Thyroid gland (tissue), 4 donors: ENCODE measurements around the gene ZNF860. TPM values are rescaled to one million over a fixed set of nuclear protein-coding genes. Genes with fewer than 3 reads are reported as not detected.

Experiments used
- DNase-seq, 2 donors: peaks; one replicate each; pipeline ENCODE4 v3.0.0-alpha.2; 2019
- H3K27ac ChIP-seq, 3 donors: fragments of 200-600 bp; sonication (generic); 1 replicate in 2 of 3; 2 replicates in 1 of 3; pipeline ENCODE4 v1.5.1; 2016 to 2019; ENCODE audit warnings: mild to moderate bottlenecking in 1 of 3, moderate library complexity in 1 of 3
- H3K27me3 ChIP-seq: fragments of 200-600 bp; sonication (generic); one replicate; pipeline ENCODE4 v1.5.1; 2019
- H3K36me3 ChIP-seq, 2 donors: fragments of 200-600 bp; sonication (generic); one replicate each; pipeline ENCODE4 v1.5.1; 2016 to 2019
- H3K4me1 ChIP-seq, 2 donors: fragments of 200-600 bp; sonication (generic); one replicate each; pipeline ENCODE4 v1.5.1; 2017 to 2019
- H3K4me3 ChIP-seq, 3 donors: fragments of 200-600 bp; sonication (generic); replicated peaks in 1 of 3; 1 replicate in 2 of 3; 2 replicates in 1 of 3; pipeline ENCODE4 v1.5.1; 2016; ENCODE audit warnings: mild to moderate bottlenecking in 1 of 3
- H3K9me3 ChIP-seq: fragments of 200-600 bp; sonication (generic); one replicate; pipeline ENCODE4 v1.5.1; 2017
- CTCF ChIP-seq, 6 experiments: fragments of 200-600 bp in 3 of 6; fragments of 450-650 bp in 3 of 6; sonication (generic) in 3 of 6; IDR thresholded peaks; one replicate each; pipeline ENCODE4 v1.5.1; 2016 to 2019; ENCODE audit warnings: antibody characterized with exemption in 6 of 6, mild to moderate bottlenecking in 2 of 6, inconsistent platforms in 1 of 6, moderate library complexity in 1 of 6
- POLR2A ChIP-seq, 2 donors: fragments of 450-650 bp; IDR thresholded peaks; one replicate each; pipeline ENCODE4 v1.6.1; 2017; ENCODE audit warnings: antibody characterized with exemption in 2 of 2, mild to moderate bottlenecking in 2 of 2, moderate library complexity in 1 of 2
- WGBS, 2 donors: methylation state at CpG; one replicate each; pipeline ENCODE4 v1.1.5; 2017; 5-methylcytosine and 5-hydroxymethylcytosine counted together
- intact Hi-C: fragments of 100-400 bp; cut with DNase I; formaldehyde crosslinking; loops from one replicate; pipeline ENCODE4 v1.15.1; 2023
- small RNA-seq: library from RNA; depleted of rRNA; stranded (forward); fragments of <200 nt; gene quantifications from one replicate; pipeline ENCODE3, GENCODE V24; 2016
- total RNA-seq, 4 donors: library from RNA; depleted of rRNA; stranded (reverse); fragments of >200 nt; gene quantifications; one replicate each; pipeline ENCODE4 v1.2.3, GENCODE V29; 2016

ZNF860 gene
- total RNA-seq, 4 donors from 2014 or later = 0.67 to 1.6 (median 1.4) TPM

- intact Hi-C loops = loop anchor here (5.0 kb wide), 1 partner anchor 121 kb away; no protein-coding TSS in a partner anchor
- peaks cover 7 to 16% of the 10 kb centered on the region in 2 donors for H3K4me1 ChIP-seq
- WGBS, 2 donors = 76 to 83% methylated on average over 3 of the region's 3 CpGs
- no peak overlapping the region for H3K27ac ChIP-seq
- DNase-seq = no peak
- H3K4me3 ChIP-seq = no peak overlapping the region
- no peaks in the 10 kb centered on the region for H3K9me3 ChIP-seq
- H3K36me3 ChIP-seq = no peaks in the 10 kb centered on the region
- TF ChIP-seq CTCF (IDR thresholded peaks at IDR 0.05) (no peak), POLR2A (IDR thresholded peaks at IDR 0.05) (no peak)
- H3K27me3 ChIP-seq = no peaks in the 10 kb centered on the region
Observed at GRCh38 chr3:32021748-32022147, 40.2 kb downstream of the ZNF860 start.

- TF ChIP-seq CTCF (IDR thresholded peaks at IDR 0.05) (no peak), POLR2A (IDR thresholded peaks at IDR 0.05) (no peak)
- 88 to 97% methylated on average over 2 of the region's 2 CpGs for WGBS, 2 donors
Observed at GRCh38 chr3:32022947-32023346, 41.4 kb downstream of the ZNF860 start.

GRCh38 chr3:32026593-32026992 is 45.0 kb downstream of the ZNF860 start:
- Histone ChIP-seq H3K36me3 (no peaks in the 10 kb centered on the region), H3K27me3 (no peaks in the 10 kb centered on the region), H3K9me3 (no peaks in the 10 kb centered on the region), H3K4me3 (no peak overlapping the region), H3K4me1 (no peaks in the 10 kb centered on the region), H3K27ac (no peak overlapping the region)
- intact Hi-C loops = no loop called here
- WGBS, 2 donors = 79 to 84% methylated on average over 6 of the region's 6 CpGs
- no peak for DNase-seq
- no peak for TF ChIP-seq CTCF (IDR thresholded peaks at IDR 0.05)
- TF ChIP-seq POLR2A (IDR thresholded peaks at IDR 0.05) = no peak

More at GRCh38 chr3:32022947-32023346, 41.4 kb downstream of the ZNF860 start:
- H3K4me1 ChIP-seq = peaks cover 7 to 11% of the 10 kb centered on the region in 2 donors
- intact Hi-C loops = loop anchor here (5.0 kb wide), 1 partner anchor 119 kb away; no protein-coding TSS in a partner anchor
- DNase-seq = no peak
- no peaks in the 10 kb centered on the region for H3K27me3 ChIP-seq
- no peaks in the 10 kb centered on the region for H3K9me3 ChIP-seq
- no peaks in the 10 kb centered on the region for H3K36me3 ChIP-seq
- no peak overlapping the region for H3K27ac ChIP-seq
- no peak overlapping the region for H3K4me3 ChIP-seq

GRCh38 chr3:32037932-32038267 is 56.4 kb downstream of the ZNF860 start:
- Histone ChIP-seq H3K9me3 (no peaks in the 10 kb centered on the region), H3K4me1 (no peaks in the 10 kb centered on the region), H3K27me3 (no peaks in the 10 kb centered on the region), H3K4me3 (no peak overlapping the region), H3K36me3 (no peaks in the 10 kb centered on the region), H3K27ac (no peak overlapping the region)
- intact Hi-C loops = no loop called here
- WGBS, 2 donors = 87 to 88% methylated on average over 3 of the region's 3 CpGs
- TF ChIP-seq POLR2A (IDR thresholded peaks at IDR 0.05) (no peak), CTCF (IDR thresholded peaks at IDR 0.05) (no peak)
- no peak for DNase-seq

DNA sequence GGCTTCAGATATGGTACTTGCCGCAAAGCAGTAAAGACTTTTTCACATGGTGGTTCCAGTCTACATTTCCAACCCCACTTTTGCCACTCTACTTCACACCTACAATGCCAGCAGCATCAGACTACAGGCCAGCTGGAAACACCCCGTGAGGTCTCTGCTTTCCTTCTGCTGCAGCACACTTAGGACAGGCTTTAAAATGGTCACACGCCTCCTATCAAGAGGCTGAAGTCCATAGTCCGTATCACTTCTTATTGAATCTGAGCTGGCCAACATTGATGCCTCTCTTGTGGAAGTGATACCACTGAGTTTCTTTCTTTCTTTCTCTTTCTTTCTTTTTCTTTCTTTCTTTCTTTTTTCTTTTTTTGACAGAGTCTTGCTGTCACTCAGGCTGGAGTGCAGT is 59.8 kb downstream of the ZNF860 start:
- intact Hi-C loops = no loop called here
- DNase-seq = no peak
- H3K4me3 ChIP-seq = no peak overlapping the region
- no peaks in the 10 kb centered on the region for H3K9me3 ChIP-seq
- no peaks in the 10 kb centered on the region for H3K27me3 ChIP-seq
- no peaks in the 10 kb centered on the region for H3K36me3 ChIP-seq
- 90 to 97% methylated on average over 4 of the region's 4 CpGs for WGBS, 2 donors
- H3K27ac ChIP-seq = no peak overlapping the region
- TF ChIP-seq POLR2A (IDR thresholded peaks at IDR 0.05) (no peak), CTCF (IDR thresholded peaks at IDR 0.05) (no peak)
- peaks cover 0 to 8% of the 10 kb centered on the region in 2 donors for H3K4me1 ChIP-seq

Small RNAs within 50 kb of the gene (small RNA-seq; reads per million reads assigned to genes)
- gene RF00402 = not detected

Other genes starting within 250 kb of the ZNF860 start
- 10 to 100 TPM; 18.6 to 33.6 (median 28.8) TPM for gene OSBPL10, start 488 bp upstream of the ZNF860 start, total RNA-seq
- gene GPD1L, start 124.9 kb downstream of the ZNF860 start, total RNA-seq = 100 to 1,000 TPM in 2 of 4 donors, 10 to 100 TPM in 2; 66.4 to 137 (median 104) TPM